Measurements from ENCODE around the gene ADAMTS10.
"Not testable (repeated sequence)": the region's sequence is repeated elsewhere in the genome, so short reads cannot be mapped to it uniquely, and the experiment has no call there.

DNA sequence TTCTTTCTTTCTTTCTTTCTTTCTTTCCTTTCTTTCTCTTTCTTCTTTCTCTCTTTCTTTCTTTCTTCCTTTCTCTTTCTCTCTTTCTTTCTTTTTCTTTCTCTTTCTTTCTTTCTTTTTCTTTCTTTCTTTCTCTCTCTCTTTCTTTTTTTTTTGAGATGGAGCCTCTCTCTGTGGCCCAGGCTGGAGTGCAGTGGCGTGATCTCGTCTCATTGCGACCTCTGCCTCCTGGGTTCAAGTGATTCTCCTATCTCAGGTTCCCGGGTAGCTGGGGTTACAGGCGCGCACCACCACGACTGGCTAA lies 35.9 kb downstream of the ADAMTS10 start:
- not testable (repeated sequence) for TF ChIP-seq CTCF (IDR thresholded peaks at IDR 0.05 in 2 of 3, conservative IDR thresholded peaks at IDR 0.05 in 1 of 3; ENCODE audit: borderline replicate concordance in 1 of 3, insufficient read depth in 1 of 3, low read depth in 2 of 3, low read length in 2 of 3); MAX (IDR thresholded peaks at IDR 0.05); ZFX (IDR thresholded peaks at IDR 0.05); EZH2 (IDR thresholded peaks at IDR 0.05); YY1 (IDR thresholded peaks at IDR 0.05; ENCODE audit: extremely low read depth, insufficient replicate concordance, low read depth, low read length); ZNF274 (IDR thresholded peaks at IDR 0.05; ENCODE audit: low read depth, low read length); SP1 (IDR thresholded peaks at IDR 0.05; ENCODE audit: low read depth)
